ENCODE data around the gene PDXK. TPM values are rescaled to one million over a fixed set of nuclear protein-coding genes. Genes with fewer than 3 reads are reported as not detected.

The PDXK gene
- total RNA-seq, 6 experiments from 2014 or later: 52.9 to 87.5 (median 58.9) TPM

DNA sequence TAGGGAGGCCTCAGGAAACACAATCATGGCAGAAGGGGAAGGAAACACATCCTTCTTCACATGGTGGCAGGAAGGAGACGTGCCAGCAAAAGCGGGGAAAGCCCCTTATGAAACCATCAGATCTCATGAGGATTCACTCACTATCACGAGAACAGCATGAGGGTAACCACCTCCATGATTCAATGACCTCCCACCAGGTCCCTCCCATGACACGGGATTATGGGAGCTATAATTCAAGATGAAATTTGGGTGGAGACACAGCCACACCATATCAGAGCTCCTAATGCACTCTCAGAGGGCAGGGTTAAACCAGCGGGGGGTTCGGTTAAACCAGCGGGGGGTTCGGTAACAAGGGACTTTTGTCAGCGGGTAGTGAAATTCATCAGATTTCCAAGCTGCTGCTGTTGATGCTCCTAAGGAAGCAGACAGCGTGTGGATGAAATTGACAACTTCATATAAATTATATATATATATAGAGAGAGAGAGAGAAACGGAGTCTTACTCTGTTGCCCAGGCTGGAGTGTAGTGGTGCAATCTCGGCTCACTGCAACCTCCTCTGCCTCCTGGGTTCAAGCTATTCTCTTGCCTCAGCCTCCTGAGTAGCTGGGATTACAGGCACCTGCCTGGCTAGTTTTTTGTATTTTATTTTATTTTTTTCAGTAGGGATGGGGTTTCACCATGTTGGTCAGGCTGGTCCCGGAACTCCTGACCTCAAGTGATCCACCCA, 52.9 kb downstream of the PDXK start:
- DNase-seq (no peak), ATAC-seq (no peak)
- Histone ChIP-seq H3K36me3 (peaks cover 5 to 14% (median 13%) of the 10 kb centered on the region in 4 donors), H3K27ac (no peak overlapping the region), H3K4me3 (no peak overlapping the region), H3K9me3 (no peaks in the 10 kb centered on the region), H3K4me1 (peaks cover 0 to 12% (median 5%) of the 10 kb centered on the region in 4 donors), H3K27me3 (no peaks in the 10 kb centered on the region)
- WGBS (ENCODE audit: insufficient coverage, low coverage, low lambda C conversion rate, missing lambda C conversion rate): 79% methylated on average over 13 of the region's 13 CpGs
- TF ChIP-seq POLR2A (IDR thresholded peaks at IDR 0.05): no peak
- TF ChIP-seq, protein P1, sequence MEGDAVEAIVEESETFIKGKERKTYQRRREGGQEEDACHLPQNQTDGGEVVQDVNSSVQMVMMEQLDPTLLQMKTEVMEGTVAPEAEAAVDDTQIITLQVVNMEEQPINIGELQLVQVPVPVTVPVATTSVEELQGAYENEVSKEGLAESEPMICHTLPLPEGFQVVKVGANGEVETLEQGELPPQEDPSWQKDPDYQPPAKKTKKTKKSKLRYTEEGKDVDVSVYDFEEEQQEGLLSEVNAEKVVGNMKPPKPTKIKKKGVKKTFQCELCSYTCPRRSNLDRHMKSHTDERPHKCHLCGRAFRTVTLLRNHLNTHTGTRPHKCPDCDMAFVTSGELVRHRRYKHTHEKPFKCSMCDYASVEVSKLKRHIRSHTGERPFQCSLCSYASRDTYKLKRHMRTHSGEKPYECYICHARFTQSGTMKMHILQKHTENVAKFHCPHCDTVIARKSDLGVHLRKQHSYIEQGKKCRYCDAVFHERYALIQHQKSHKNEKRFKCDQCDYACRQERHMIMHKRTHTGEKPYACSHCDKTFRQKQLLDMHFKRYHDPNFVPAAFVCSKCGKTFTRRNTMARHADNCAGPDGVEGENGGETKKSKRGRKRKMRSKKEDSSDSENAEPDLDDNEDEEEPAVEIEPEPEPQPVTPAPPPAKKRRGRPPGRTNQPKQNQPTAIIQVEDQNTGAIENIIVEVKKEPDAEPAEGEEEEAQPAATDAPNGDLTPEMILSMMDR (IDR thresholded peaks at IDR 0.05): no peak
- intact Hi-C loops (cut with DNase I): loop anchor here in 1 of 2 donors (10.0 kb wide), 1 partner anchor 67 kb away; no protein-coding TSS in a partner anchor

DNA sequence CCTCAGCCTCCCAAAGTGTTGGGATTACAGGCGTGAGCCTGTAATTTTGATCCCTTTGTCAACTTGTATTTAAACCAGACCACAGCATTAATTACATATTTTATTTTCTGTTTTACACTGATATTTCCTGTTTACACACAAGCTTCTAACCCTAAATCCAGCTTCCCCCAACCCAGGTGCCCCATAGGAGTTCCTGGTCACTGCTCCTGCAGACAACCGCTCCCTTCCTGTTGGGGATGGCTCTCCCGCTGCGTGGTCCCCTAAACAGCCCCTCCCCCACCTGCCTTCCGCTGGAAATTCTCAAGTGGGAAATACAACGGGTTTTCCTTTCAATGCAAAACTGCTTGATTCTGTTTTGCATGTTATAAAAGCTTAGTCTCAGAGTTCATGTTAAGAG, 53.5 kb downstream of the PDXK start:
- ATAC-seq (no peak), DNase-seq (no peak)
- no peaks in the 10 kb centered on the region for H3K27me3 ChIP-seq
- H3K4me1 ChIP-seq: peaks cover 0 to 12% (median 5%) of the 10 kb centered on the region in 4 donors
- TF ChIP-seq POLR2A (IDR thresholded peaks at IDR 0.05): no peak
- TF ChIP-seq, protein P1 (IDR thresholded peaks at IDR 0.05): no peak
- intact Hi-C loops (cut with DNase I): loop anchor here in 1 of 2 donors (10.0 kb wide), 1 partner anchor 68 kb away; no protein-coding TSS in a partner anchor
- 79% methylated on average over 6 of the region's 6 CpGs for WGBS (ENCODE audit: insufficient coverage, low coverage, low lambda C conversion rate, missing lambda C conversion rate)
- H3K36me3 ChIP-seq: peaks cover 5 to 14% (median 13%) of the 10 kb centered on the region in 4 donors
- no peak overlapping the region for H3K4me3 ChIP-seq
- H3K9me3 ChIP-seq: no peaks in the 10 kb centered on the region
- no peak overlapping the region for H3K27ac ChIP-seq

DNA sequence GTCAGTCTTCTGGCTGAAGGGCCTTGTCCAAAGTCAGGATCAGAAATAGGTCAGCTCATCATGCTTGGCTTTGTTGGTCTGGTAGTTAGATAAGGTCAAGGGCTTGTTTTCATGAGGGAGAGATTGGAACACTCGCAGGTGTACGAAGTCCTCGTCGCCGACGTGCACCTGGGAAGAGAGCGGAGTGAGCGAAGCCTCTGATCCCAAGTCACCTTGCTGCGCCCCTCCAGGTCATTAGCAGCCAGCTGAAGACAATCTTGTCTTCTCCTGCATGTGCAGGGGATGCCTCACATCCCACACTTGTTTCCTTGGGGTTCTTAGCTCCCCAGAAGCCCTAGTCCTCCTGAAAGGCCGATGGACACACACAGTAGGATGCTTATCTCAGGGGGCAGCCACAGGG, 55.2 kb downstream of the PDXK start:
- no peaks in the 10 kb centered on the region for H3K27me3 ChIP-seq
- no peaks in the 10 kb centered on the region for H3K9me3 ChIP-seq
- peaks cover 5 to 14% (median 13%) of the 10 kb centered on the region in 4 donors for H3K36me3 ChIP-seq
- no peak for TF ChIP-seq POLR2A (IDR thresholded peaks at IDR 0.05)
- TF ChIP-seq, protein P1 (IDR thresholded peaks at IDR 0.05): no peak
- WGBS (ENCODE audit: insufficient coverage, low coverage, low lambda C conversion rate, missing lambda C conversion rate): 93% methylated on average over 6 of the region's 10 CpGs
- intact Hi-C loops (cut with DNase I): loop anchor here in 1 of 2 donors (10.0 kb wide), 1 partner anchor 69 kb away; no protein-coding TSS in a partner anchor
- H3K4me1 ChIP-seq: peaks cover 0 to 12% (median 5%) of the 10 kb centered on the region in 4 donors
- H3K27ac ChIP-seq: no peak overlapping the region
- ATAC-seq (no peak), DNase-seq (no peak)
- H3K4me3 ChIP-seq: no peak overlapping the region

DNA sequence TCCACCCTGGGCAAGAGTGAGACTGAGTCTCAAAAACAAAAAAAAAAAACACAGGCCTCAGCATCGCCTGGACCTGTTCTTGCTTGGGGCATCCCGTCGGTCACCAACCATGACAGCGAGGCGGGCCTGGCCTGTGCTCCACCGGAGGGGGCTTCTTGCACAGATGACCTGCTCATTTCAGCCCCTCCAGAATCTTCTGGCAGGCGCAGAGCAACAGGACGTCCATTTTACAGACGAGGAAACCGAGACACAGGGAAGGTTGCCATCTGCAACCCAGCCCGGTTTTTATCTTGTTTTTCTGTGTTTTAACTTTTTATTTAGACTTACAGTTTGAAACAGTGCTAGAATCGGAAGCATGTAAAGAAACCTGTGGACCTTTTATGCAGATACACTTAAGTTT, 56.3 kb downstream of the PDXK start:
- Histone ChIP-seq H3K9me3 (no peaks in the 10 kb centered on the region), H3K27ac (peak overlapping the region; percentile 80 to 90 (median 87)), H3K27me3 (no peaks in the 10 kb centered on the region), H3K4me1 (peaks cover 0 to 12% (median 5%) of the 10 kb centered on the region in 4 donors), H3K4me3 (peak overlapping the region; percentile 93 to 98 (median 97)), H3K36me3 (peaks cover 5 to 14% (median 13%) of the 10 kb centered on the region in 4 donors)
- TF ChIP-seq, protein P1 (IDR thresholded peaks at IDR 0.05): no peak
- TF ChIP-seq POLR2A (IDR thresholded peaks at IDR 0.05): no peak
- intact Hi-C loops (cut with DNase I): loop anchor here in 1 of 2 donors (10.0 kb wide), 1 partner anchor 70 kb away; no protein-coding TSS in a partner anchor
- 57% methylated on average over 4 of the region's 12 CpGs for WGBS (ENCODE audit: insufficient coverage, low coverage, low lambda C conversion rate, missing lambda C conversion rate)
- DNase-seq (no peak), ATAC-seq (no peak)
